Mesenchymal stem cell (in vitro differentiated cells and primary cell): Measurements from ENCODE around the gene ANO10.

Experiments used
- DNase-seq: peaks from one replicate; pipeline ENCODE4 v3.0.0-alpha.2; 2013
- H2AFZ ChIP-seq: one replicate; pipeline ENCODE4 v1.6.1; 2013; ENCODE audit warnings: low read depth, mild to moderate bottlenecking, control low read depth, inconsistent platforms, low read length, moderate library complexity
- H2AK5ac ChIP-seq: 2 replicates; pipeline ENCODE4 v1.6.1; 2013; ENCODE audit warnings: low read length, moderate library complexity, mild to moderate bottlenecking, inconsistent platforms; ENCODE audit not compliant: severe bottlenecking
- H2BK120ac ChIP-seq: one replicate; pipeline ENCODE4 v1.6.1; 2013; ENCODE audit warnings: low read depth, mild to moderate bottlenecking, inconsistent platforms, low read length, moderate library complexity
- H2BK12ac ChIP-seq, 2 experiments: one replicate each; pipeline ENCODE4 v1.6.1; 2013; ENCODE audit warnings: inconsistent platforms in 2 of 2, low read length in 2 of 2, mild to moderate bottlenecking in 2 of 2, moderate library complexity in 2 of 2, control low read depth in 1 of 2
- H2BK15ac ChIP-seq: one replicate; pipeline ENCODE4 v1.6.1; 2013; ENCODE audit warnings: mild to moderate bottlenecking, low read depth, inconsistent platforms; ENCODE audit not compliant: poor library complexity, severe bottlenecking
- H2BK5ac ChIP-seq: 2 replicates; pipeline ENCODE4 v1.6.1; 2013; ENCODE audit warnings: low read depth, mild to moderate bottlenecking, low read length, control low read depth, inconsistent platforms; ENCODE audit not compliant: poor library complexity, severe bottlenecking
- H3K14ac ChIP-seq, 2 experiments: one replicate each; pipeline ENCODE4 v1.6.1; 2013; ENCODE audit warnings: inconsistent platforms in 2 of 2, low read length in 2 of 2, control low read depth in 1 of 2, mild to moderate bottlenecking in 1 of 2, moderate library complexity in 1 of 2
- H3K18ac ChIP-seq, 2 experiments: one replicate each; pipeline ENCODE4 v1.6.1; 2013; ENCODE audit warnings: inconsistent platforms in 2 of 2, low read length in 2 of 2, control low read depth in 1 of 2, low read depth in 1 of 2, mild to moderate bottlenecking in 1 of 2
- H3K23ac ChIP-seq, 2 experiments: one replicate each; pipeline ENCODE4 v1.6.1; 2013; ENCODE audit warnings: inconsistent platforms in 2 of 2, low read length in 2 of 2, mild to moderate bottlenecking in 2 of 2, moderate library complexity in 2 of 2, control low read depth in 1 of 2
- H3K27ac ChIP-seq: 2 replicates; pipeline ENCODE4 v1.5.1; 2013; ENCODE audit warnings: mild to moderate bottlenecking, moderate library complexity, low read length, control low read depth, inconsistent platforms; ENCODE audit not compliant: poor library complexity, severe bottlenecking
- H3K27me3 ChIP-seq, 2 experiments: 2 replicates each; pipeline versions ENCODE4 v1.6.1 to v1.7.0; 2013; ENCODE audit warnings: low read length in 2 of 2, mild to moderate bottlenecking in 2 of 2, moderate library complexity in 2 of 2, control low read depth in 1 of 2, inconsistent platforms in 1 of 2; ENCODE audit not compliant: control insufficient read depth in 1 of 2, insufficient read depth in 1 of 2
- H3K36me3 ChIP-seq, 2 experiments: 2 replicates each; pipeline versions ENCODE4 v1.6.1 to v1.7.0; 2013; ENCODE audit warnings: low read length in 2 of 2, control low read depth in 1 of 2, inconsistent platforms in 1 of 2, low read depth in 1 of 2, mild to moderate bottlenecking in 1 of 2; ENCODE audit not compliant: insufficient read depth in 2 of 2, control insufficient read depth in 1 of 2
- H3K4ac ChIP-seq, 2 experiments: one replicate each; pipeline ENCODE4 v1.6.1; 2013; ENCODE audit warnings: inconsistent platforms in 2 of 2, low read length in 2 of 2, mild to moderate bottlenecking in 2 of 2, moderate library complexity in 2 of 2, control low read depth in 1 of 2, low read depth in 1 of 2
- H3K4me1 ChIP-seq: 2 replicates; pipeline ENCODE4 v1.6.1; 2013; ENCODE audit warnings: low read depth, low read length, control low read depth; ENCODE audit not compliant: control insufficient read depth, insufficient read depth
- H3K4me2 ChIP-seq: 2 replicates; pipeline ENCODE4 v1.6.1; 2013; ENCODE audit warnings: low read length, mild to moderate bottlenecking, inconsistent platforms; ENCODE audit not compliant: poor library complexity, severe bottlenecking
- H3K4me3 ChIP-seq, 2 experiments: 2 replicates each; pipeline versions ENCODE4 v1.5.1 to v1.7.0; 2013; ENCODE audit warnings: low read length in 2 of 2, mild to moderate bottlenecking in 2 of 2, control low read depth in 1 of 2, low read depth in 1 of 2; ENCODE audit not compliant: insufficient read depth in 1 of 2
- H3K79me1 ChIP-seq: replicated peaks from 2 replicates; pipeline ENCODE4 v1.6.1; 2013; ENCODE audit warnings: mild to moderate bottlenecking, control low read depth, low read length, inconsistent platforms; ENCODE audit not compliant: poor library complexity, severe bottlenecking
- H3K9ac ChIP-seq: 2 replicates; pipeline ENCODE4 v1.7.0; 2013; ENCODE audit warnings: mild to moderate bottlenecking, low read length, moderate library complexity
- H3K9me3 ChIP-seq: 2 replicates; pipeline ENCODE4 v1.7.0; 2013; ENCODE audit warnings: mild to moderate bottlenecking, low read length; ENCODE audit not compliant: control insufficient read depth
- H4K8ac ChIP-seq: one replicate; pipeline ENCODE4 v1.6.1; 2013; ENCODE audit warnings: inconsistent platforms, mild to moderate bottlenecking, low read length, moderate library complexity
- H4K91ac ChIP-seq: one replicate; pipeline ENCODE4 v1.6.1; 2013; ENCODE audit warnings: mild to moderate bottlenecking, low read length, inconsistent platforms
- WGBS: methylation state at CpG from one replicate; pipeline ENCODE4 v1.1.7; 2013; ENCODE audit warnings: mixed read lengths; 5-methylcytosine and 5-hydroxymethylcytosine counted together

Gene ANO10

DNA sequence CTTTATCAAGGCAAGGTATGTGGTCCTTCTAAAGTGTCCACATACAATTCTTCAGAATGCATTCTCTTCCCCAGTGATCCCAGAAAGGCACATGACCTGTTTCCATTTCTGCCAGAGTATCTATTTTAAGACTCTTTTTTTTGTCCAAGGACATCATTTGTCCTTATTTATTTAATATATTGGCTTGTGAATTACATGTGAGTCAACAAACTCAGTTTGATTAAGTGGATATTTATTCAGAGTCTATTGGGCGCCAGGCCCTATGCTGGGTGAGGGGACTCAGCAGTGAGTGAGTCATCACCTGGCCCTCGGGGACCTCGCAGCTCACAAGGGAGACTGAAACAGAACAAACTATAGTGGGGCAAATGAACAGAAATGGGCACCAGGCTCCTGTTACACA lies 198.7 kb downstream of the ANO10 start:
- Histone ChIP-seq H3K36me3 (peaks cover 0 to 8% of the 10 kb centered on the region in 2 experiments), H3K23ac (no peak overlapping the region), H3K79me1 (no peaks in the 10 kb centered on the region), H3K14ac (no peak overlapping the region), H2BK5ac (no peak overlapping the region), H3K4ac (no peak overlapping the region), H3K4me3 (no peak overlapping the region), H3K27ac (no peak overlapping the region), H3K27me3 (no peaks in the 10 kb centered on the region), H4K91ac (no peak overlapping the region), H3K4me2 (no peak overlapping the region), H2BK15ac (no peak overlapping the region), H3K4me1 (peaks cover 3% of the 10 kb centered on the region), H2BK120ac (no peak overlapping the region), H2AK5ac (no peak overlapping the region), H2BK12ac (no peak overlapping the region), H3K18ac (no peak overlapping the region), H2AFZ (no peak overlapping the region), H3K9ac (no peak overlapping the region), H3K9me3 (no peaks in the 10 kb centered on the region), H4K8ac (no peak overlapping the region)
- 82% methylated on average over 3 of the region's 3 CpGs for WGBS
- peak; percentile 22 for DNase-seq

DNA sequence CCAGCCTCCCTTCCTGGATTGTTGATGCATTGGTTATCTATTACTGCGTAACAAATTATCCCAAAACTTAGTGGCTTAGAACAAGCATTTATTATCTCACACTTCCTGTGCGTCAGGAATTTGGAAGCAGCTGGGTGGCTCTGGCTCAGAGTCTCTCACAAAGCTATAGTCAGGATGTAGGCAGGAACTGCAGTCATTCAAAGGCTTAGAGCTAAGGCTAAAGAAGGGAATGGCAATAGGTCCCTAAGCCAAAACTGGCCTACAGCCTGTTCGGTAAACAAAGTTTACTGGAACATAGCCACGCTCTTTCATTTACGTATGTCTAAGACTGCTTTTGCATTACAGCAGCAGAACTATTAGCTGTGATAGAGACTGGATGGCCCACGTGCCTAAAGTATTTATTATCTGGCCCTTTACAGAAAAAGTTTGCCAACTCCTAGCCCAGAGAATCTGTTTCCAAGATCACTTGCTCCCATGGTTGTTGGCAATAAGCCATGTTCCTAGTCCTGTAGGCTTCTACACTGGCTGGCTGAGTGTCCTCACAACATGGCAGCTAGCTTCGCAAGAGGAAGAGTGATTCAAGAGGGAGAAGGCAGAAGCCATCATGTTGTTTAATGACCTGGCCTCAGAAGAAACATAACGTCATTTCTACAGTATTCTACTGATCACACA lies 203.1 kb downstream of the ANO10 start:
- Histone ChIP-seq H3K4me1 (peaks cover 6% of the 10 kb centered on the region), H2BK5ac (peak overlapping the region; percentile 22), H3K4me2 (no peak overlapping the region), H2BK12ac (no peak overlapping the region), H2AFZ (no peak overlapping the region), H2BK15ac (no peak overlapping the region), H4K91ac (no peak overlapping the region), H3K36me3 (peaks cover 0 to 4% of the 10 kb centered on the region in 2 experiments), H3K79me1 (peaks cover 1% of the 10 kb centered on the region), H3K4me3 (no peak overlapping the region), H3K9me3 (no peaks in the 10 kb centered on the region), H4K8ac (no peak overlapping the region), H3K27ac (peak overlapping the region; percentile 67), H3K18ac (no peak overlapping the region), H3K23ac (no peak overlapping the region), H3K9ac (no peak overlapping the region), H3K14ac (no peak overlapping the region), H2AK5ac (peak overlapping the region; percentile 54), H3K4ac (peak overlapping the region in 1 of 2 experiments; percentile 85), H2BK120ac (no peak overlapping the region), H3K27me3 (no peaks in the 10 kb centered on the region)
- 86% methylated on average over 8 of the region's 8 CpGs for WGBS
- no peak for DNase-seq

DNA sequence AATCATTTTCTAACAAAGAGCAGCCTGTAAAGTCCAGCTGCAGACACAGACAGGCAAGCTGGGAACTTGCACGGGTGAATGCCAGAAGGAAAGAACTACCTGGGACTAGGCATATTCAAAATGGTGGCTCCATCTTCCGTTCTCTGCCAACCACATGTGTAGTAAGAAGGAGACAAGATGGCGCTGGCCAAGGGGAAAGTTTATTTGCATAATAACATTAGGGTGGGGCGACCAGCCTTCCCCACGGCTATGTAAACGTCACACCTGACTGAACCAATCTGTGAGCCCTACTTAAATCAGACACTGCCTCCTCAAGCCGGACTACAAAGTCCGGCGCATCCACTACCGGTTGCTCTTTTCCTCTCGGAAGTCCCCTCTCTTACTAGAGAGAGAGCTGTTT lies 204.7 kb downstream of the ANO10 start:
- H2BK120ac ChIP-seq: no peak overlapping the region
- H3K18ac ChIP-seq: no peak overlapping the region
- H3K4me3 ChIP-seq: no peak overlapping the region
- no peak overlapping the region for H3K4me2 ChIP-seq
- no peak overlapping the region for H4K8ac ChIP-seq
- H3K9ac ChIP-seq: no peak overlapping the region
- H3K36me3 ChIP-seq: peaks cover 0 to 4% of the 10 kb centered on the region in 2 experiments
- no peak overlapping the region for H2BK12ac ChIP-seq
- no peak overlapping the region for H3K27ac ChIP-seq
- no peak overlapping the region for H3K23ac ChIP-seq
- no peak overlapping the region for H3K4ac ChIP-seq
- H3K27me3 ChIP-seq: no peaks in the 10 kb centered on the region
- no peak for DNase-seq
- no peak overlapping the region for H2AFZ ChIP-seq
- H2AK5ac ChIP-seq: peak overlapping the region; percentile 10
- 94% methylated on average over 11 of the region's 11 CpGs for WGBS
- H3K4me1 ChIP-seq: peaks cover 3% of the 10 kb centered on the region
- no peak overlapping the region for H2BK15ac ChIP-seq
- no peak overlapping the region for H4K91ac ChIP-seq
- peaks cover 1% of the 10 kb centered on the region for H3K79me1 ChIP-seq
- no peak overlapping the region for H2BK5ac ChIP-seq
- H3K9me3 ChIP-seq: no peaks in the 10 kb centered on the region
- H3K14ac ChIP-seq: no peak overlapping the region

DNA sequence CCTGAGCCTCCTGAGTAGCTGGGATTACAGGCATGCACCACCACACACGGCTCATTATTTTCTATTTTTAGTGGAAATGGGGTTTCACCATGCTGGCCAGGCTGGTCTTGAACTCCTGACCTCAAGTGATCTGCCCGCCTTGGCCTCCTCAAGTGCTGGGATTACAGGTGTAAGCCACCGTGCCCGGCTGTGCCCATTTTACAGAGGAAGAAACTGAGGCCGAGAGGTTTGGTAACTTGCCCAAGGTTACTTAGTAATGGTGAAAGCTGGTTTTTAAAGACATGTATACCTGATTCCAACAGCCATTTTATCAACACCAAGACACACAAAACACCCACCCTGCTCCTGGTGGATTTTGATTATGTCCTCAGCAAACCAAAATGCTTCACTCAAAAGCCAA lies 206.7 kb downstream of the ANO10 start:
- no peak overlapping the region for H3K23ac ChIP-seq
- H3K27ac ChIP-seq: no peak overlapping the region
- peaks cover 1% of the 10 kb centered on the region for H3K79me1 ChIP-seq
- H4K8ac ChIP-seq: no peak overlapping the region
- DNase-seq: no peak
- H3K14ac ChIP-seq: no peak overlapping the region
- no peak overlapping the region for H3K4me2 ChIP-seq
- no peak overlapping the region for H2AFZ ChIP-seq
- H3K27me3 ChIP-seq: no peaks in the 10 kb centered on the region
- no peak overlapping the region for H3K18ac ChIP-seq
- peaks cover 3% of the 10 kb centered on the region for H3K4me1 ChIP-seq
- H4K91ac ChIP-seq: no peak overlapping the region
- H3K9me3 ChIP-seq: no peaks in the 10 kb centered on the region
- no peak overlapping the region for H2AK5ac ChIP-seq
- H2BK15ac ChIP-seq: no peak overlapping the region
- no peak overlapping the region for H2BK120ac ChIP-seq
- H3K36me3 ChIP-seq: peaks cover 0 to 4% of the 10 kb centered on the region in 2 experiments
- H3K9ac ChIP-seq: no peak overlapping the region
- no peak overlapping the region for H3K4ac ChIP-seq
- H2BK12ac ChIP-seq: no peak overlapping the region
- 97% methylated on average over 2 of the region's 5 CpGs for WGBS
- H3K4me3 ChIP-seq: no peak overlapping the region
- H2BK5ac ChIP-seq: no peak overlapping the region
